Measurements from ENCODE around the gene POLR1C. TPM values are rescaled to one million over a fixed set of nuclear protein-coding genes. Genes with fewer than 3 reads are reported as not detected.

POLR1C gene
- total RNA-seq, 1 experiment from 2014 or later, result 41.4 TPM

DNA sequence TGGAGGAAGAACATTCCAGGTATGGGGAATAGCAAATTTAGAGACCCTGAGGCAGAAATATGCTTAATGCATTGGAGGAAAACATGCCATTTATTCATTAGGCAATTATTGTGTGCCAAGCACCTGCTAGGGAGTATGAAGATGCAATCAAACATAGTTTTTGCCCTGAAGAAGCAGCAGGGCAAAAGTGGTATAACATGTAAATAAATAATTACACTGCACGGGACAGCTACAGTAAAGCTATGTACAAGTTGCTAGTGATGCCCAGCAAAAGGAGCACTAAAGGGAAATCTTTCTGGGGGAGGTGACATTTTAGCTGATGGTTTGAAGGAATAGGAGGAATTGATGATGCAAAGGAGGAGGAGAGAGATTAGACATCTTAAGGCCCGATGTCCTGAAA, 40.1 kb upstream of the POLR1C start:
- intact Hi-C loops (cut with micrococcal nuclease; ENCODE audit: unreplicated experiment), result loop anchor here (2.0 kb wide), 1 partner anchor 20 kb away; no protein-coding TSS in a partner anchor
- TF ChIP-seq, protein P1, sequence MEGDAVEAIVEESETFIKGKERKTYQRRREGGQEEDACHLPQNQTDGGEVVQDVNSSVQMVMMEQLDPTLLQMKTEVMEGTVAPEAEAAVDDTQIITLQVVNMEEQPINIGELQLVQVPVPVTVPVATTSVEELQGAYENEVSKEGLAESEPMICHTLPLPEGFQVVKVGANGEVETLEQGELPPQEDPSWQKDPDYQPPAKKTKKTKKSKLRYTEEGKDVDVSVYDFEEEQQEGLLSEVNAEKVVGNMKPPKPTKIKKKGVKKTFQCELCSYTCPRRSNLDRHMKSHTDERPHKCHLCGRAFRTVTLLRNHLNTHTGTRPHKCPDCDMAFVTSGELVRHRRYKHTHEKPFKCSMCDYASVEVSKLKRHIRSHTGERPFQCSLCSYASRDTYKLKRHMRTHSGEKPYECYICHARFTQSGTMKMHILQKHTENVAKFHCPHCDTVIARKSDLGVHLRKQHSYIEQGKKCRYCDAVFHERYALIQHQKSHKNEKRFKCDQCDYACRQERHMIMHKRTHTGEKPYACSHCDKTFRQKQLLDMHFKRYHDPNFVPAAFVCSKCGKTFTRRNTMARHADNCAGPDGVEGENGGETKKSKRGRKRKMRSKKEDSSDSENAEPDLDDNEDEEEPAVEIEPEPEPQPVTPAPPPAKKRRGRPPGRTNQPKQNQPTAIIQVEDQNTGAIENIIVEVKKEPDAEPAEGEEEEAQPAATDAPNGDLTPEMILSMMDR (conservative IDR thresholded peaks at IDR 0.05), result no peak
- no peak for TF ChIP-seq EZH2 (IDR thresholded peaks at IDR 0.05; ENCODE audit: low read depth)
- ChIA-PET POLR2A (ENCODE audit: unreplicated experiment) (interaction anchor here (0.6 to 0.7 kb wide), 3 partner anchors 19 to 249 kb away, joined by 3 to 12 read pairs (median 6); no protein-coding TSS in a partner anchor), CTCF (interaction anchor here (0.6 to 0.7 kb wide), 2 partner anchors 14 to 148 kb away, joined by 3 to 6 read pairs; no protein-coding TSS in a partner anchor)
- Histone ChIP-seq H3K27ac (peak overlapping the region; percentile 30), H3K9me3 (ENCODE audit: insufficient read depth, low read depth) (no peaks in the 10 kb centered on the region), H3K4me3 (peak overlapping the region; percentile 91; the same call in 1 of the 2 replicates), H3K27me3 (ENCODE audit: insufficient read depth, low read depth) (no peaks in the 10 kb centered on the region), H3K4me2 (peak overlapping the region; percentile 98), H4K20me1 (ENCODE audit: insufficient read depth) (no peaks in the 10 kb centered on the region), H2AFZ (peak overlapping the region; percentile 94), H3K4me1 (replicated peaks; ENCODE audit: insufficient read depth) (peaks cover 51% of the 10 kb centered on the region), H3K9me2 (ENCODE audit: insufficient read depth) (no peaks in the 10 kb centered on the region; the same call in 1 of the 2 replicates), H3F3A (ENCODE audit: insufficient read depth, low read depth) (peaks cover 35% of the 10 kb centered on the region), H3K79me2 (ENCODE audit: low read depth) (peaks cover 37% of the 10 kb centered on the region), H3K36me3 (ENCODE audit: low read depth) (no peaks in the 10 kb centered on the region)
- DNase-seq, result no peak
- BruUV-seq (replicated peaks), result no TSS peak

- CTCF ChIA-PET, result interaction anchor here (0.6 to 0.7 kb wide), 3 partner anchors 14 to 180 kb away, joined by 3 to 6 read pairs (median 6); no protein-coding TSS in a partner anchor
- no TSS peak for BruUV-seq (replicated peaks)
- no peaks in the 10 kb centered on the region for H3K27me3 ChIP-seq (ENCODE audit: insufficient read depth, low read depth)
- peak within 1 kb of the TSS; percentile 91 for H3K4me3 ChIP-seq
- peaks cover 37% of the 10 kb centered on the region for H3F3A ChIP-seq (ENCODE audit: insufficient read depth, low read depth)
- H4K20me1 ChIP-seq (ENCODE audit: insufficient read depth), result no peaks in the 10 kb centered on the region
- H3K4me2 ChIP-seq, result peak within 1 kb of the TSS; percentile 98
- intact Hi-C loops (cut with micrococcal nuclease; ENCODE audit: unreplicated experiment), result loop anchor here (2.0 kb wide), 1 partner anchor 19 kb away; no protein-coding TSS in a partner anchor
- POLR2A ChIA-PET (ENCODE audit: unreplicated experiment), result interaction anchor here (0.6 to 0.7 kb wide), 5 partner anchors 19 to 1562 kb away, joined by 3 to 12 read pairs (median 5); no protein-coding TSS in a partner anchor
- TF ChIP-seq, protein P1 (conservative IDR thresholded peaks at IDR 0.05), result no peak
- no peak for TF ChIP-seq EZH2 (IDR thresholded peaks at IDR 0.05; ENCODE audit: low read depth)
- H3K79me2 ChIP-seq (ENCODE audit: low read depth), result peaks cover 43% of the 10 kb centered on the region
- H3K36me3 ChIP-seq (ENCODE audit: low read depth), result no peaks in the 10 kb centered on the region
- peak within 1 kb of the TSS; percentile 34 for H3K27ac ChIP-seq
- H2AFZ ChIP-seq, result peak within 1 kb of the TSS; percentile 94
- H3K4me1 ChIP-seq (replicated peaks; ENCODE audit: insufficient read depth), result peaks cover 53% of the 10 kb centered on the region
- H3K9me3 ChIP-seq (ENCODE audit: insufficient read depth, low read depth), result no peaks in the 10 kb centered on the region
- no peaks in the 10 kb centered on the region; the same call in 1 of the 2 replicates for H3K9me2 ChIP-seq (ENCODE audit: insufficient read depth)
- peak; percentile 73 to 93 for DNase-seq
These were observed 39.5 kb upstream of the POLR1C start, which contains the start of gene TJAP1 for GRCh38 chr6:43477235-43478007. Gene TJAP1 (plus strand): TSS chr6:43477570. CDS start chr6:43499002, 21,432 bp downstream.

DNA sequence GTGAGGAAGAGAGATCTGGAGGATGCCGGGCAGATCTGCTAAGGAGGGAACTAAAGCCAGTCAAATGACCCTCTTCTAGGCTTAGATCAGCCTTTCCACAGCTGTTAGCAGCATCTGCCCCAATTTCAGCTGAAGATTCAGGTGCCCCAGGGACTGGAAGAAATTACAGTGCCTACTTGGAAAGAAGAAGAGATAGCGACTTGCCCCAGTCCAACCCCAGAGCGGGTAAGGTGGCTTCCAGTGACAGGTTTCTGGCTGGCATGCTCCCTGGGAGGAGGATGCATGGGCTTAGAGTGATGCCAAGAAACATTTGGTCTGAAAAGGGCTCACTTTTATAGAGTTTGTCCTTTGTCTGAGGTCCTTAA, 38.9 kb upstream of the POLR1C start:
- Histone ChIP-seq H3K4me3 (peak overlapping the region; percentile 91), H3K27ac (0 out of 2 replicates have a peak overlapping the region, but pooled peaks have one; percentile 34), H3F3A (ENCODE audit: insufficient read depth, low read depth) (peaks cover 37% of the 10 kb centered on the region), H3K9me3 (ENCODE audit: insufficient read depth, low read depth) (no peaks in the 10 kb centered on the region), H3K4me1 (replicated peaks; ENCODE audit: insufficient read depth) (peaks cover 57% of the 10 kb centered on the region), H3K27me3 (ENCODE audit: insufficient read depth, low read depth) (no peaks in the 10 kb centered on the region), H3K9me2 (ENCODE audit: insufficient read depth) (no peaks in the 10 kb centered on the region; the same call in 1 of the 2 replicates), H3K4me2 (peak overlapping the region; percentile 98), H3K79me2 (ENCODE audit: low read depth) (peaks cover 49% of the 10 kb centered on the region), H2AFZ (peak overlapping the region; percentile 94), H3K36me3 (ENCODE audit: low read depth) (no peaks in the 10 kb centered on the region), H4K20me1 (ENCODE audit: insufficient read depth) (no peaks in the 10 kb centered on the region)
- POLR2A ChIA-PET (ENCODE audit: unreplicated experiment), result interaction anchor here (0.6 kb wide), 2 partner anchors 18 to 1563 kb away, joined by 4 to 5 read pairs; no protein-coding TSS in a partner anchor
- CTCF ChIA-PET, result interaction anchor here (0.6 kb wide), 2 partner anchors 47 to 181 kb away, joined by 3 to 6 read pairs; no protein-coding TSS in a partner anchor
- BruUV-seq (replicated peaks), result no TSS peak
- DNase-seq, result no peak
- intact Hi-C loops (cut with micrococcal nuclease; ENCODE audit: unreplicated experiment), result no loop called here
- TF ChIP-seq, protein P1 (conservative IDR thresholded peaks at IDR 0.05), result no peak
- no peak for TF ChIP-seq EZH2 (IDR thresholded peaks at IDR 0.05; ENCODE audit: low read depth)
